DND-41 (cell line): ENCODE results near the gene KRTAP19-8.

Experiments
- ATAC-seq: fragments of 200-7000 bp; cut with Tn5 transposase; 3 replicates; pipeline ENCODE4 v1.9.1; 2021; ENCODE audit warnings: low read depth; ENCODE audit not compliant: insufficient read depth
- DNase-seq: peaks from one replicate; pipeline ENCODE4 v3.0.0-alpha.2; 2020
- H2AFZ ChIP-seq: 2 replicates; pipeline ENCODE4 v1.6.0; 2012; ENCODE audit warnings: low read depth, low read length
- H3K27ac ChIP-seq: 2 replicates; pipeline ENCODE4 v1.5.1; 2012; ENCODE audit warnings: low read length, inconsistent platforms
- H3K27me3 ChIP-seq: fragments of 200-600 bp; sonication (generic); 2 replicates; pipeline ENCODE4 v1.6.0; 2012; ENCODE audit warnings: low read length, mild to moderate bottlenecking, inconsistent platforms; ENCODE audit not compliant: insufficient read depth, poor library complexity
- H3K36me3 ChIP-seq: 2 replicates; pipeline ENCODE4 v1.5.1; 2012; ENCODE audit warnings: low read length, inconsistent platforms; ENCODE audit not compliant: insufficient read depth
- H3K4me1 ChIP-seq: 2 replicates; pipeline ENCODE4 v1.5.1; 2012; ENCODE audit warnings: mild to moderate bottlenecking, low read length; ENCODE audit not compliant: insufficient read depth
- H3K4me2 ChIP-seq: 2 replicates; pipeline ENCODE4 v1.6.0; 2012; ENCODE audit warnings: mild to moderate bottlenecking, moderate library complexity, low read length, inconsistent platforms; ENCODE audit not compliant: insufficient read depth
- H3K4me3 ChIP-seq, 2 experiments: fragments of 200-600 bp in 1 of 2; shearing (Covaris generic) in 1 of 2; 2 replicates each; pipeline ENCODE4 v1.5.1; 2012 to 2016; ENCODE audit warnings: inconsistent platforms in 2 of 2, low read length in 2 of 2, mild to moderate bottlenecking in 2 of 2, low read depth in 1 of 2, moderate library complexity in 1 of 2
- H3K79me2 ChIP-seq: 2 replicates; pipeline ENCODE4 v1.6.0; 2012; ENCODE audit warnings: low read length, inconsistent platforms; ENCODE audit not compliant: insufficient read depth
- H3K9ac ChIP-seq: 2 replicates; pipeline ENCODE4 v1.6.0; 2012; ENCODE audit warnings: low read depth, mild to moderate bottlenecking, inconsistent platforms, low read length, moderate library complexity
- H3K9me3 ChIP-seq: 2 replicates; pipeline ENCODE4 v1.5.1; 2012; ENCODE audit warnings: low read length, moderate library complexity, mild to moderate bottlenecking, inconsistent platforms; ENCODE audit not compliant: insufficient read depth, severe bottlenecking
- H4K20me1 ChIP-seq: 2 replicates; pipeline ENCODE4 v1.6.0; 2012; ENCODE audit warnings: low read length; ENCODE audit not compliant: insufficient read depth
- CTCF ChIP-seq: IDR thresholded peaks from 2 replicates; pipeline ENCODE4 v1.5.1; 2012; ENCODE audit warnings: borderline replicate concordance, low read length, moderate library complexity, mild to moderate bottlenecking; ENCODE audit not compliant: poor library complexity, severe bottlenecking; ENCODE audit errors: extremely low read depth
- EZH2 ChIP-seq: IDR thresholded peaks from 3 replicates; pipeline ENCODE4 v1.6.1; 2012; ENCODE audit warnings: borderline replicate concordance, low read depth, mild to moderate bottlenecking, moderate library complexity, low read length, inconsistent platforms; ENCODE audit not compliant: severe bottlenecking

Gene KRTAP19-8

GRCh38 chr21:31005019-31005418 lies 33.3 kb downstream of the KRTAP19-8 start:
- H3K4me3 ChIP-seq = no peak overlapping the region
- H3K79me2 ChIP-seq = no peaks in the 10 kb centered on the region
- no peaks in the 10 kb centered on the region for H3K9me3 ChIP-seq
- no peaks in the 10 kb centered on the region for H3K36me3 ChIP-seq
- H3K9ac ChIP-seq = no peak overlapping the region
- H2AFZ ChIP-seq = no peak overlapping the region
- H3K27ac ChIP-seq = no peak overlapping the region
- ATAC-seq (no peak), DNase-seq (no peak)
- peaks cover 3% of the 10 kb centered on the region for H3K27me3 ChIP-seq
- no peak for TF ChIP-seq CTCF
- no peak for TF ChIP-seq EZH2
- H3K4me2 ChIP-seq = no peak overlapping the region
- H4K20me1 ChIP-seq = no peaks in the 10 kb centered on the region
- no peaks in the 10 kb centered on the region for H3K4me1 ChIP-seq

GRCh38 chr21:31003471-31003870 lies 34.8 kb downstream of the KRTAP19-8 start:
- no peak for ATAC-seq
- Histone ChIP-seq H3K79me2 (no peaks in the 10 kb centered on the region), H3K36me3 (no peaks in the 10 kb centered on the region), H3K27ac (no peak overlapping the region), H3K9me3 (no peaks in the 10 kb centered on the region), H3K4me1 (no peaks in the 10 kb centered on the region), H4K20me1 (no peaks in the 10 kb centered on the region), H3K27me3 (peaks cover 3% of the 10 kb centered on the region), H3K4me3 (no peak overlapping the region), H3K4me2 (no peak overlapping the region), H2AFZ (no peak overlapping the region), H3K9ac (no peak overlapping the region)
- DNase-seq = no peak
- TF ChIP-seq CTCF (no peak), EZH2 (no peak)

GRCh38 chr21:30997541-30997940 lies 40.7 kb downstream of the KRTAP19-8 start:
- H4K20me1 ChIP-seq = no peaks in the 10 kb centered on the region
- no peak overlapping the region for H2AFZ ChIP-seq
- no peak overlapping the region for H3K4me2 ChIP-seq
- no peaks in the 10 kb centered on the region for H3K9me3 ChIP-seq
- H3K4me3 ChIP-seq = no peak overlapping the region
- no peak overlapping the region for H3K9ac ChIP-seq
- H3K27me3 ChIP-seq = peaks cover 3% of the 10 kb centered on the region
- no peak for TF ChIP-seq CTCF
- no peak for TF ChIP-seq EZH2
- no peak for DNase-seq
- no peak for ATAC-seq
- H3K79me2 ChIP-seq = no peaks in the 10 kb centered on the region
- H3K36me3 ChIP-seq = no peaks in the 10 kb centered on the region
- no peak overlapping the region for H3K27ac ChIP-seq
- H3K4me1 ChIP-seq = no peaks in the 10 kb centered on the region

GRCh38 chr21:30996728-30997127 lies 41.5 kb downstream of the KRTAP19-8 start:
- Histone ChIP-seq H3K4me2 (no peak overlapping the region), H3K27ac (no peak overlapping the region), H2AFZ (no peak overlapping the region), H3K4me1 (no peaks in the 10 kb centered on the region), H3K36me3 (no peaks in the 10 kb centered on the region), H3K27me3 (peaks cover 5% of the 10 kb centered on the region), H3K9ac (no peak overlapping the region), H3K9me3 (no peaks in the 10 kb centered on the region), H3K4me3 (no peak overlapping the region), H3K79me2 (no peaks in the 10 kb centered on the region), H4K20me1 (no peaks in the 10 kb centered on the region)
- no peak for ATAC-seq
- TF ChIP-seq EZH2 = no peak
- no peak for TF ChIP-seq CTCF
- no peak for DNase-seq
